Activated CD4-positive, CD25-positive, alpha-beta regulatory T cell (primary cell): Measurements from ENCODE around the gene NEK6.

Experiments
- DNase-seq, 4 experiments: peaks; one replicate each; lab custom pipeline; 2025; lab: John Stamatoyannopoulos, UW

Gene NEK6

GRCh38 chr9:124399323-124399967, 141.7 kb downstream of the NEK6 start:
- DNase-seq, result no peak

- DNase-seq, result no peak
Measured at GRCh38 chr9:124399968-124400940, 142.5 kb downstream of the NEK6 start.
